Erythroblast (primary cell): Measurements from ENCODE around the gene AMMECR1L.

Experiments
- GATA1 ChIP-seq: IDR thresholded peaks from 2 replicates; pipeline ENCODE4 v1.6.1; 2011; ENCODE audit warnings: low read depth, mild to moderate bottlenecking, control low read depth, low read length, moderate library complexity
- POLR2A ChIP-seq: IDR thresholded peaks from 2 replicates; pipeline ENCODE4 v1.6.1; 2011; ENCODE audit warnings: mild to moderate bottlenecking, low read length

- TF ChIP-seq POLR2A = no peak
- no peak for TF ChIP-seq GATA1
These were observed 46.6 kb upstream of the AMMECR1L start for GRCh38 chr2:127932199-127932876.
